K562 (cell line): ENCODE results near the gene USF2. TPM values are rescaled to one million over a fixed set of nuclear protein-coding genes. Genes with fewer than 3 reads are reported as not detected.

Source experiments
- BRCA1 ChIP-seq, 2 experiments: fragments of 450-650 bp in 1 of 2; sonication (generic) in 1 of 2; formaldehyde crosslinking in 1 of 2; IDR thresholded peaks; 2 replicates each; pipeline versions ENCODE4 v1.5.0 to v1.6.1; 2017 to 2020; ENCODE audit warnings: mild to moderate bottlenecking in 1 of 2, missing genetic modification reagents in 1 of 2
- BRD4 ChIP-seq: fragments of 200-600 bp; sonication (generic); IDR thresholded peaks from 2 replicates; pipeline ENCODE4 v1.6.1; 2017; ENCODE audit warnings: inconsistent platforms
- FOS ChIP-seq: IDR thresholded peaks from 3 replicates; pipeline ENCODE4 v1.6.1; 2011; ENCODE audit not compliant: insufficient read length; ENCODE audit errors: extremely low read depth
- FOSL1 ChIP-seq: fragments of 200-800 bp; sonication (Bioruptor generic); conservative IDR thresholded peaks from 2 replicates; pipeline ENCODE4 v1.6.1; 2016; ENCODE audit warnings: missing genetic modification characterization, missing compliant biosample characterization
- GTF2E2 ChIP-seq: fragments of 200-800 bp; sonication (Bioruptor generic); IDR thresholded peaks from 2 replicates; pipeline ENCODE4 v1.6.1; 2016; ENCODE audit warnings: missing genetic modification characterization, missing compliant biosample characterization
- MEF2A ChIP-seq: IDR thresholded peaks from 2 replicates; pipeline ENCODE4 v1.6.1; 2011; ENCODE audit warnings: low read depth, mild to moderate bottlenecking, low read length, moderate library complexity; ENCODE audit not compliant: control insufficient read depth
- MTA1 ChIP-seq: fragments of 450-650 bp; IDR thresholded peaks from 2 replicates; pipeline ENCODE4 v1.6.1; 2017; ENCODE audit warnings: borderline replicate concordance
- MYNN ChIP-seq, 2 experiments: sonication (generic); formaldehyde crosslinking in 1 of 2; IDR thresholded peaks; 2 replicates each; pipeline versions ENCODE4 v1.5.0 to v1.6.1; 2016 to 2020; ENCODE audit warnings: antibody characterized with exemption in 1 of 2, missing genetic modification reagents in 1 of 2
- OTX1 ChIP-seq: fragments of 450-650 bp; formaldehyde crosslinking; IDR thresholded peaks from 2 replicates; pipeline ENCODE4 v1.4.0; 2022; ENCODE audit warnings: mild to moderate bottlenecking
- PHF8 ChIP-seq: fragments of 200-600 bp; sonication (generic); IDR thresholded peaks from 2 replicates; pipeline ENCODE4 v1.6.1; 2012; ENCODE audit warnings: mixed run types, mild to moderate bottlenecking, inconsistent platforms, low read length, moderate library complexity, borderline replicate concordance
- RBFOX2 ChIP-seq: fragments of 200-400 bp; formaldehyde crosslinking; IDR thresholded peaks from 2 replicates; pipeline ENCODE4 v1.6.1; 2017; ENCODE audit warnings: low read depth, mild to moderate bottlenecking, low read length, moderate library complexity
- SIX5 ChIP-seq, 2 experiments: IDR thresholded peaks; 2 replicates each; pipeline ENCODE4 v1.6.1; 2011; ENCODE audit warnings: low read length in 2 of 2, borderline replicate concordance in 1 of 2, low read depth in 1 of 2, mild to moderate bottlenecking in 1 of 2, moderate library complexity in 1 of 2; ENCODE audit not compliant: insufficient read depth in 1 of 2
- SMARCA5 ChIP-seq: fragments of 450-650 bp; IDR thresholded peaks from 2 replicates; pipeline ENCODE4 v1.6.1; 2016
- SMARCE1 ChIP-seq: fragments of 450-650 bp; IDR thresholded peaks from 2 replicates; pipeline ENCODE4 v1.7.1; 2016; ENCODE audit warnings: mild to moderate bottlenecking
- SNIP1 ChIP-seq: fragments of 450-650 bp; IDR thresholded peaks from 2 replicates; pipeline ENCODE4 v1.7.1; 2017; ENCODE audit warnings: low read depth, mild to moderate bottlenecking
- STAT5A ChIP-seq: IDR thresholded peaks from 2 replicates; pipeline ENCODE4 v1.6.1; 2012; ENCODE audit warnings: low read length, inconsistent platforms, borderline replicate concordance
- ZNF224 ChIP-seq: sonication (generic); formaldehyde crosslinking; IDR thresholded peaks from 2 replicates; pipeline ENCODE4 v1.8.0; 2022; ENCODE audit warnings: mild to moderate bottlenecking, missing genetic modification reagents
- ZNF232 ChIP-seq: sonication (generic); formaldehyde crosslinking; IDR thresholded peaks from 2 replicates; pipeline ENCODE4 v1.8.0; 2022; ENCODE audit warnings: mild to moderate bottlenecking, missing genetic modification reagents
- ZNF274 ChIP-seq: IDR thresholded peaks from 2 replicates; pipeline ENCODE4 v1.6.1; 2011; ENCODE audit warnings: low read depth, mild to moderate bottlenecking, low read length, moderate library complexity, borderline replicate concordance
- ZNF561 ChIP-seq: fragments of 450-650 bp; formaldehyde crosslinking; conservative IDR thresholded peaks from 2 replicates; pipeline ENCODE4 v1.4.0; 2020; ENCODE audit warnings: mild to moderate bottlenecking, moderate library complexity
- ZNF668 ChIP-seq: fragments of 250-450 bp; sonication (Bioruptor Pico); IDR thresholded peaks from 2 replicates; pipeline ENCODE4 v1.8.0; 2022; ENCODE audit warnings: mild to moderate bottlenecking, inconsistent platforms
- ZNF696 ChIP-seq: fragments of 250-450 bp; sonication (Bioruptor Pico); conservative IDR thresholded peaks from 2 replicates; pipeline ENCODE4 v1.4.0; 2020; ENCODE audit warnings: mild to moderate bottlenecking, moderate library complexity
- polyA plus RNA-seq, 8 experiments: library from polyadenylated mRNA; depleted of rRNA in 4 of 8; stranded (reverse) in 5 of 8; unstranded in 3 of 8; fragments of >200 nt; fragmentation: Nextera tagmentation in 2 of 8; fragmentation: Illumina TruSeq in 1 of 8; extraction: Ambion mirVana in 2 of 8; extraction: Trizol in 1 of 8; gene quantifications; 2 replicates each; pipeline versions ENCODE4 v1.2.1 to v1.2.3, GENCODE V29; 2011 to 2014; ENCODE audit warnings: inconsistent platforms in 1 of 8, missing spikeins in 1 of 8
- total RNA-seq, 7 experiments: library from RNA; depleted of rRNA in 6 of 7; stranded (reverse); fragments of >200 nt in 6 of 7; fragmentation: Illumina TruSeq in 2 of 7; extraction: Trizol in 2 of 7; gene quantifications; 2 replicates each; pipeline versions ENCODE4 v1.2.1 to v1.2.3, GENCODE V29; 2011 to 2021; ENCODE audit warnings: low replicate concordance in 1 of 7
- TF ChIP-seq, protein P1 (sequence below): fragments of 450-650 bp; IDR thresholded peaks from 2 replicates; pipeline ENCODE4 v1.6.1; 2016; ENCODE audit warnings: low read depth

USF2 gene
- total and polyA plus RNA-seq, 9 of the 15 experiments (the other 6 are each of a cell fraction or from before 2014, with no cell fraction given), result 0.27 to 93.7 (median 58.4) TPM

DNA sequence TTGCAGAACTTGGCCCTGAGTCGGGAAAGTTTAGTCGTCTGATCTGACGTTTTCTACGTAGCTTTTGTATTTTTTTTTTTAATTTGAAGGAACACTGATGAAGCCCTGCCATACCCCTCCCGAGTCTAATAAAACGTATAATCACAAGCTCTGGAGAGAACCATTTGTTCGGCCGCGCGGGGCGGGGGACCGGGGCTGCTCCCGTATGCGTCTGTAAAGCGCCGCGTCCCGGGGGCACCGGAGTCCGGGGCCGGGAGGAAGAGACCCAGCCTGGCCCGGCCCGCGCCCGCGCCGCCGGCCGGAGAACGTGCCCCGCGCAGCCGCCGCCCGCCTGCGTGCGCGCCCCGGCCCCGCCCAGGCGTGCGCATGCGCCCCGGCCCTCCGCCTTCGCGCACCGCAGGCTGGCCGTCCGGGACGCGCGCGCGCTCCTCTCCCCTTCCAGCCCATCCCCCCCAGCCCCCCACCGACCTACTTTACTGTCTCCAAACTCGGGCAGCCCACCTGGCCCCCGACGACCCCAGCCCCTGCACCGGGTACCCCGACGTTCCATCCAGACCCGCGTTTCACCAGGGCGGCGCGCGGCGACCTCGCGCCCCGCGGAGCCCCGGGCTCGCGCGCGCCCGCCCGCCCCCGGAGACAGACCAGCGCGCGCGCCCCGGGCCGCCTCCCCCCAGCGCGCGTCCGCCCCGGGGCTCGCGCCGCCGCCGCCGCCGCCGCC, 785 bp upstream of the USF2 start (continued):
- TF ChIP-seq MTA1 (no peak), BRD4 (no peak), OTX1 (no peak), MYNN (IDR thresholded peaks at IDR 0.05) (no peak), MYNN (CRISPR knock-in tag; IDR thresholded peaks at IDR 0.05) (no peak), BRCA1 (IDR thresholded peaks at IDR 0.05) (no peak), BRCA1 (CRISPR knock-in tag; IDR thresholded peaks at IDR 0.05) (no peak), ZNF696 (CRISPR knock-in tag) (no peak), FOSL1 (peak; percentile 43; the same call in 1 of the 2 replicates), FOS (no peak), ZNF668 (CRISPR knock-in tag) (no peak), STAT5A (no peak), SIX5 (IDR thresholded peaks at IDR 0.05; ENCODE audit: borderline replicate concordance in 1 of 2, insufficient read depth in 1 of 2, low read depth in 1 of 2, low read length in 2 of 2) (no peak), ZNF561 (CRISPR knock-in tag) (no peak), RBFOX2 (peak; percentile 62), SNIP1 (no peak), ZNF274 (no peak), ZNF224 (CRISPR knock-in tag) (no peak), SMARCA5 (no peak), GTF2E2 (tag) (no peak), SMARCE1 (no peak), MEF2A (no peak), PHF8 (peak; percentile 55; the same call in 1 of the 2 replicates), ZNF232 (no peak)
- TF ChIP-seq, protein P1, sequence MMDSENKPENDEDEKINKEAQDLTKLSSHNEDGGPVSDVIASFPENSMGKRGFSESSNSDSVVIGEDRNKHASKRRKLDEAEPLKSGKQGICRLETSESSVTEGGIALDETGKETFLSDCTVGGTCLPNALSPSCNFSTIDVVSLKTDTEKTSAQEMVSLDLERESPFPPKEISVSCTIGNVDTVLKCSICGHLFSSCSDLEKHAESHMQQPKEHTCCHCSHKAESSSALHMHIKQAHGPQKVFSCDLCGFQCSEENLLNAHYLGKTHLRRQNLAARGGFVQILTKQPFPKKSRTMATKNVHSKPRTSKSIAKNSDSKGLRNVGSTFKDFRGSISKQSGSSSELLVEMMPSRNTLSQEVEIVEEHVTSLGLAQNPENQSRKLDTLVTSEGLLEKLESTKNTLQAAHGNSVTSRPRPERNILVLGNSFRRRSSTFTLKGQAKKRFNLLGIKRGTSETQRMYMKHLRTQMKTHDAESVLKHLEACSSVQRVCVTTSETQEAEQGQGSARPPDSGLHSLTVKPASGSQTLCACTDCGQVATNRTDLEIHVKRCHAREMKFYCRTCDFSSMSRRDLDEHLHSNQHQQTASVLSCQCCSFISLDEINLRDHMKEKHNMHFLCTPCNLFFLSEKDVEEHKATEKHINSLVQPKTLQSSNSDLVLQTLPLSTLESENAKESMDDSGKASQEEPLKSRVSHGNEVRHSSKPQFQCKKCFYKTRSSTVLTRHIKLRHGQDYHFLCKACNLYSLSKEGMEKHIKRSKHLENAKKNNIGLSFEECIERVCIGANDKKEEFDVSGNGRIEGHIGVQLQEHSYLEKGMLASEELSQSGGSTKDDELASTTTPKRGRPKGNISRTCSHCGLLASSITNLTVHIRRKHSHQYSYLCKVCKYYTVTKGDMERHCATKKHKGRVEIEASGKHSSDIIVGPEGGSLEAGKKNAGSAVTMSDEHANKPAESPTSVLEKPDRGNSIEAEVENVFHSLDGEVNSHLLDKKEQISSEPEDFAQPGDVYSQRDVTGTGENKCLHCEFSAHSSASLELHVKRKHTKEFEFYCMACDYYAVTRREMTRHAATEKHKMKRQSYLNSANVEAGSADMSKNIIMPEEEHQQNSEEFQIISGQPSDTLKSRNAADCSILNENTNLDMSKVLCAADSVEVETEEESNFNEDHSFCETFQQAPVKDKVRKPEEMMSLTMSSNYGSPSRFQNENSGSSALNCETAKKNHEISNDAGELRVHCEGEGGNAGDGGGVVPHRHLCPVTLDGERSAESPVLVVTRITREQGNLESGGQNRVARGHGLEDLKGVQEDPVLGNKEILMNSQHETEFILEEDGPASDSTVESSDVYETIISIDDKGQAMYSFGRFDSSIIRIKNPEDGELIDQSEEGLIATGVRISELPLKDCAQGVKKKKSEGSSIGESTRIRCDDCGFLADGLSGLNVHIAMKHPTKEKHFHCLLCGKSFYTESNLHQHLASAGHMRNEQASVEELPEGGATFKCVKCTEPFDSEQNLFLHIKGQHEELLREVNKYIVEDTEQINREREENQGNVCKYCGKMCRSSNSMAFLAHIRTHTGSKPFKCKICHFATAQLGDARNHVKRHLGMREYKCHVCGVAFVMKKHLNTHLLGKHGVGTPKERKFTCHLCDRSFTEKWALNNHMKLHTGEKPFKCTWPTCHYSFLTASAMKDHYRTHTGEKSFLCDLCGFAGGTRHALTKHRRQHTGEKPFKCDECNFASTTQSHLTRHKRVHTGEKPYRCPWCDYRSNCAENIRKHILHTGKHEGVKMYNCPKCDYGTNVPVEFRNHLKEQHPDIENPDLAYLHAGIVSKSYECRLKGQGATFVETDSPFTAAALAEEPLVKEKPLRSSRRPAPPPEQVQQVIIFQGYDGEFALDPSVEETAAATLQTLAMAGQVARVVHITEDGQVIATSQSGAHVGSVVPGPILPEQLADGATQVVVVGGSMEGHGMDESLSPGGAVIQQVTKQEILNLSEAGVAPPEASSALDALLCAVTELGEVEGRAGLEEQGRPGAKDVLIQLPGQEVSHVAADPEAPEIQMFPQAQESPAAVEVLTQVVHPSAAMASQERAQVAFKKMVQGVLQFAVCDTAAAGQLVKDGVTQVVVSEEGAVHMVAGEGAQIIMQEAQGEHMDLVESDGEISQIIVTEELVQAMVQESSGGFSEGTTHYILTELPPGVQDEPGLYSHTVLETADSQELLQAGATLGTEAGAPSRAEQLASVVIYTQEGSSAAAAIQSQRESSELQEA, result no peak
